HG02678 (cell line): ENCODE results near the gene LATS2.

Source experiments
- ATAC-seq: cut with Tn5 transposase; IDR thresholded peaks from one replicate; pipeline ENCODE4 v1.9.1; 2021; ENCODE audit warnings: mild to moderate bottlenecking, moderate library complexity; ENCODE audit not compliant: unreplicated experiment

Gene LATS2

DNA sequence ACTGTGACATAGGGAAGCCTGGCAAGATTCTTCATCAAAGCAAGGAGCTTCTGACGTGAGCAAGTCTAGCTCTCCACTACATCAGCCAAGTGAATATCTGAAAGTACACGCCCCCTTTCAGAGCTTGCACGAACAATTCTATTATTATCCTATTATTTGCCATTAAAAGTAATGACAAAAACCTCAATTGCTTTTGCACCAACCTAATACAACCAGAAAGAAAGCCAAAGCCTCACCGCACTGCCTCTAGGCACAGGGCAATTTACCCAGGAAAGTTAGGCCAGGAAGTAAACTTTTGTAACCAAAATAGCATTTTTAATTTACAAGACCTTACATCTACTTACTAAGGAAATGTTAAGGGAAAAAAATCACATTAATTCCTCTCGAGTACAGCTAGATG lies 41.2 kb downstream of the LATS2 start:
- ATAC-seq = no peak

DNA sequence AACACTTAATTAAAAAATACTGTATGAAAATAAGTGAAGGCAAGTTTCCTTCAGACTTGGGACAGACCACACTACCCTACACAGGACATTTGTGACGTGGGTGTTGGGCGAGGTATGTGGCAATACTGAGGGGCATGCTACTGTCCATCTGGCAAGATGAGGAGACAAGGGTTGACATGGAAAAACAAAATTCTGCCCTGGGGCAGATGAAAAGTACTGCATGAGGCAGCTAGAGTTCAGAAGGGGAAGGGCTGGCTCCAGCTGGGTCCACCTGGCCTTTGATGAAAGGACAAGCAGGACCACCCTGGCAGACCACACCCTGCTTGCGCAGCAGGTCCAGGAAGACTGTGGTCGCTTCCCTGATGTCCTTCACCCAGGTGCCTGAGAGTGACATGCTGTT lies 43.2 kb downstream of the LATS2 start:
- ATAC-seq = no peak

DNA sequence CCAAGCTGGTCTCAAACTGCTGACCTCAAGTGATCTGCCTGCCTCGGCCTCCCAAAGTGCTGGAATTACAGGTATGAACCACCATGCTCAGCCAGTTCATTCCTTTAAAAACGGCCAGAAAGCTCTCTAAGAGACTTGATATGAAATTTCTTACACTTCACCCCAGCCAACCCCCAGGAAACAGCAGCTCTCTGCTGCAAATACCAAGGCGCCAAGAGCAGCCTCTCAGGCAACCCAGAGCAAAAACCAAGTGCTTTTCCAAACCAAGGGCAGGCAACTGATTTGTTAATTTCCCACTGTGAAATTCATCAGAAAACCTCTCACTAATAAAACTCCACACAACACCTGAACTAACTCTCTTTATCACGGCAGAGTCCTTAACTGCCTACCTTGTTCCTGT lies 44.9 kb downstream of the LATS2 start:
- ATAC-seq = no peak

DNA sequence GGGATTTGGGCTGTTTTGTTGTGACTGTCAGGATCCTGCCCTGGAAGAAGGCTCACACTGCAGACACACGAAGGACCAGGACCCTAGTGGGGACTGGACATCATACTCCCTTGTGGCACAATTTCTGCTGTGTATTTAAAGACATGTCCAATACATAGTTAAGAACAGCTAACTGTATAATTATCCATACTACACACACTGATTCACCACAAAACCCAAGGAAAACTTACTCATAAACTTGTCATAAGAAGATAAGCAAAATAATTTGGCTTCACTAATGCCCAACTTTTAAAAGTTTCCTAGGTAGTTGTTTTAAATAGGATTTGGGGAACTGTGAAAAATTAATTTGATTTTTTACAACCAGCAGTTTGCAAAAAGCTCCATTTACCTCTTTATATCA lies 46.1 kb downstream of the LATS2 start:
- no peak for ATAC-seq

DNA sequence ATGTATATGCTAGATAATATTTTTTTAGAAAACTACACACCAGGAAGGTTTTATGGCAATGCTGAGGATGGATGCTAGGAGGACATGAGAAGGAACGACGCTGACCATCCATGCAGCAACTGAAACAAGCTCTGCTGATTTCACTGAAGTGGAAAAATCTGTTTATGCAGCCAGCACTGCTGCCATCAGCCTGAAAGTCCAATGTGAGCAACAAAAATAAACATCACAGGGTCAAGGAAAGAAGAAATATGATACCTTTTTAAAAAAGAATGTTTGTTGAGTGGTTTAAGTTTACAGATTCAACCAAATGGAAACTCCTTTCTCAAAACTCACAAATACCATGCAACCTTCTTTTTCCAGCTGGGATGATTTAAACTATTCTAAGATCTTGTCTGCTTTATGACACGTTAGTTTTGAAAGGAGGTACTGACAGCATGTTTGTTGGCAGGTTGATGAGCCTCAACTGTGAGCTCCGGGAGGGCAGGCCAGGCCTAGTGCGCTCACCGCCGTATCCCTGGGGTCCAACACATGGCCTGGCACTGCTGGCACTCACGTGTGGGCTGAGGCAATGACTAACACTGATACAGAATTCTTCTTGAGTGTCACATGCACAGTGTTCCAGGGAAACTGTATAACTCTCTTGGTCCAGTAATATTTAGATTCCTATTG lies 46.8 kb downstream of the LATS2 start:
- ATAC-seq = no peak

DNA sequence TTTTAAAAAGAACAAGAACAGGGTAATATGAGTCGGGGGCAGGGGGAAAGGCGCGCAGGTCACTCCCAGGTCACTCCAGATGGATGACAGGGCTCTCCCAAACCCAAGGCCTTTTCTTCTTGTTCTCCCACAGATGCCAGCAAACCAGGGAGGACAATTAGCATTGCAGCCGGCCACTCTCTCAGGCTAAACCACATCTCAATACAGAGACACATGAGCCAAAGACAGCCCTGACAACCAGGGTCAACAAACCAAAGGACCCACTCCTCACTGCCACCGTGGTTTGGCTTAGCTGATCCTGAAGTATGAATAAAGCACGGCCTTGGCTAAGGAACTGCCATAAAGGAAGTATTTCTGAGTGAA lies 47.3 kb downstream of the LATS2 start:
- ATAC-seq = no peak

DNA sequence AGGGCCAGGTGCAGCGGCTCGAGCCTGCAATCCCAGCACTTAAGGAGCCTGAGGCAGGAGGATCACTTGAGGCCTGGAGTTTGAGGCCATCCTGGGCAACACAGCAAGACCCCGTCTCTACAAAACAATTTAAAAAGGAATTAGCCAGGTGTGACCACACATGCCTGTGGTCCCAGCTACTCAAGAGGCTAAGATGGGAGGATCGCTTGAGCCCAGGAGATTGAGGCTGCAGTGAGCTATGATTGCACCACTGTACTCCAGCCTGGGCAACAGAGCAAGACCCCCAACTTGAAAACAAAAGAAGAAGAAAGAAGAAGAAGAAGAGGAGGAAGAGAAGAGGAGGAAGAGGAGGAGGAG lies 47.7 kb downstream of the LATS2 start:
- no peak for ATAC-seq

DNA sequence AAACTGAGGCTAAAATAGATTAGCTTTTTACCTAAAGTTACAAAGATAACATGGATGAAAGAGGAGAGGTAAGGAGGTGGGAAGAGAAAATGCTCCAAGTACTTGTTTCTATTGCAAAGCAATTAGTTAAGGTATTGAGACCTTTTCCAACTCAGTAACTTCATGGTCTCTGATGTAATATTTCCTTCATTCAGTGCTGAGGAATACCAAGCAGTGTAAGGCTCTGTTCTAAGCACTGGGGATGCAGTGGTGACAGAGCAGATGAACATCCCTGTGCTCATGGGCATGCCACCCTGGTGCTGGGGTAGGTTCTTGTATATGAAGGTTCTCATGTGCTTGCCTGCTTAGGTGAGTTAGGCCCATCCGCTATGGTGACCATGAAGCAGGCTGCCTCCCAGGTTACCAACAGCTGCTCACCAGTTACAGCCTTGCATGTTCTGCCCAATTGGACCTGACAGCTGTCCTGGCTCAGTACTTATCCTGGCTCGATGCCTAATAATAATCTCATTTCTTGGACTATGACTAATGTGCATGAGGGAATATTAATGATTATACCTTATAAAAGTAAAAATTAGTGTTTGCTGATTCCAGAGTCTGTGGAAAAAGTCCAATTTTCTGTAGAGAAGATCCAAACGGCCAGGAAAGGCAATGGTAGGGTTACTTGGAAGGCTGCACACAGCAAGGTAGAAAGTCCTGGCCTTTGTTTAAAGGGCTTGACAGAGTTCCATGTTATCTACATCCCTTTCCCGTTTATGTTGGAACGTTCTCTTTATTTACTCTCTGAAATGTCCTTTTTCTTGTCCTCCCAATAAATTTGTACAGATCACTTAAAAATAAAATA lies 48.3 kb downstream of the LATS2 start:
- no peak for ATAC-seq

DNA sequence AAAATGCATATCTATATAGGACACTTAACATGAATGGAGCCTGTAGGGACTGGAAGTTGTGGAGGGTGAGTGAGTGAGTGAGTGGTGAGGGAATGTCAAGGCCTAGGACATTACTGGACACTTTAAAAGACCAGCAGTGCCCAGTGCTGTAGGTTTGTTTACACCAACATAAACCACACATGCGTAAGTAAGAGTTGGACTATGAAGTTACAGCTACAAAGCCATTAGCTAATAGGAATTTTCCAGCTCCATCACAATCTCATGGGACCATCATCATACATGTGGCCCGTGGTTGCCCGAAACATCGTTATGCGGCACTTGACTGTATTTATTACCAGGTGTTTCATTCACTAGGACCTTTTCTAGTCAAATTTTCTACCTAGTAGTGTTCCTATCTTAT lies 49.2 kb downstream of the LATS2 start:
- no peak for ATAC-seq

DNA sequence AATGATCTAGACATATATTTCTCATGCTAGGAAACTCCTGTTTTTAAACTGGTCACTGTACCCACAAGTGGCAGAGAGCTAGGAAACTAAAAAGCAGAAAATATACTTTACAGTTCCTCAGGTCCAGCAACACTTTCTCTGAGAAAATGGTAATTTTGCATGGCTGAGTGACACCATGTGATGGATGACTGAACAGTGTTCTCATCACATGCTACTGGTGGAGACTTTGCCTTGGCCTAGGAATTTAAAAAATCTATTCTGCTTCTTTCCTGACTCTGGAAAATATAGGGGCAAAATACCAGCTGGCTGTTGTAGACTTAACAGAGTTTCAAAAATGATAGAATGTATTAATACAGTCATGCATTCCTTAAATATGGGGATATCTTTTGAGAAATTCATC lies 50.0 kb downstream of the LATS2 start:
- no peak for ATAC-seq

DNA sequence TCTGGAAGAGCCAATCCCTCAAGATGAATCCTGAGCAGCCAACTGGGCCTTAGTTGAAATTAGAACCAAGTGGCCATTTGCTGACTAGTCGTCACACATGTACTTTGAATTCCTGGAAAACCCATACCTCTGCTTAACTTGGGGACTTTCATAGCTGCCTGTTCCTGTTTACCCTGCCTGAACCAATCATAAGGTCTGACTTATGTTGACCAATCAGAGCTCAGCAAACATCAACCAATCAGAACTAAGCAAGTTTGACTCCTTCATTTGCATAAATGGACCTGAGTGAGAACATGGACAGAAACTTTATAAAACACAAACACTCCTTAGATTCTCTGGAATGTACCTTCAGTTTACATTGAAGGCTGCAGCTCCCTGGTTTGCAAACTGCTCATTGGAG lies 50.8 kb downstream of the LATS2 start:
- no peak for ATAC-seq

DNA sequence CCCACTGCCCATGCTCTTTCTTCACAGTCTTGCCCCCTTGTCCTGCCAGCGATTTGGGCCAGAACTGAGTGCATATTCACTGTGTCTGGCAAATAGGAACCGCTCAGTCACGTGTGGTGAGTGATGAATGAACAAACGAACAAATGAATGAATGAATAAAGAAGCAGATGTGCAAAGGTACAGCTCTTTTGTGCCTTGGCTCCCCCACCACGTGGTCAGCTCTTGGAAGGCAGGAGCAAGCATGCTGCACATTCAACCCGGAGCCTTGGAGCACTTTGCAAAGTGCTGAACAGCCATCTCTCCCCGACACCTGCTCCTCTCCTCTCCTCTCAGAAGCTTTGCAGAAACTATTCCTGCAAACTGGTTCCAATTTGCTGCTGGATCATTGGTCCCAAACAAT lies 52.4 kb downstream of the LATS2 start:
- ATAC-seq = no peak

DNA sequence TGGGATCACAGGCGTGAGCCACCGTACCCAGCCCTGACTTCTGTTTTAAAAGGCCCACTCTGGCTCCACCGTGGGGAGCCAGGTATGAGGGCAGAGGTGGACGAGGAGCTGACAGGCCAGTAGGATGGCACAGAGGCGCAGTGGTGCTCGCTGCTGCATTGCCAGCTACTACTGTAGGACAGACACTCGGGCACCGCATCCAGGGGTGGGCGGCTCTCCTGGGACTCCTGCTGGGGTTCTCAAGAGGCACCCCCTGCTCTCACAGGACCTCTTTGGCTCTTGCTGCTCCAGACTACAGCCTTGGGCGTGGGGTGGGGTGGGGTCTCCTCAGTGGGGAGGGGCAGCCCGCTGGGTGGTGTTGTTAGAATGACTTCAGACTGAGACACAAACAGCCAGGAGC lies 53.4 kb downstream of the LATS2 start:
- no peak for ATAC-seq

DNA sequence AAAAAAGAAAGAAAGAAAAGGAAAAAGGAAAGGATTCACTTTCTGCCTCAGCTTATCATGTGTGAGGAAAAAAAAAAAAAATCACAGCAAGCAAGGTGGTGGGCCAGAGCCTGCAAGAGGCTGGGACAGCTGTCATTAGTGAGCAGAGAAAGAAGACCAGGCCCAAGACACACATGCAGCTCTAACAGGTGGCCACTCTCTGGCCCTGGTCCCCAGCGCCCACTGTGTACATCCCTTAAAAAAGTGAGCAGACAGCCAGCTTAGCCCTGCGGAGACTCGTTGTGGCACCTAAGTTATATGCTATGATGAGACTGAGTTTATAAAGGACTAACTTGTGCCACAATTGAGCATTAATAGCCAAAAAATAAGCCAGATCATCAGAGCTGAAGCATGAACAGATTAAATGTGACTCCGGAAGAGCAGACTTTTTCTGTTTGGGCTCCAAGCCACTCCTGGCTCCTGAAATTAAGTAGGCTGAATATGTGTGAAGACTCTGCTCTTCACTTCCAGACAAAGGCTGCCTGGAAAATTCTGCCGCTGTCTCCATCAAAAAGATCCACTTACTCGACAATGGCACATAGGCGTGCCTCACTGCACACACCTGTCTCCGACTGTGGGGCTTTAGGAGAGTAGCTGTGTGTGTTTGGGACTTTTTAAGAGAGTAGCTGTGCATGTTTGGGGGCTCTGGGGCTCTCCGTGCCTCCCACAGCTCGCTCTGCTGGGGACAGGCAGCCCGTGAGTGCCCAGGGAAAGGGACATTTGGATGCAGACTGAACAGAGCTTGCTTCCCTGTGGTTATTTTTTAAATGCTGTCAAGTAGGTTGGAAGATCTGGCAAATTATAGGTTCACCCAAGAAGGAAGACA lies 55.0 kb downstream of the LATS2 start:
- no peak for ATAC-seq

DNA sequence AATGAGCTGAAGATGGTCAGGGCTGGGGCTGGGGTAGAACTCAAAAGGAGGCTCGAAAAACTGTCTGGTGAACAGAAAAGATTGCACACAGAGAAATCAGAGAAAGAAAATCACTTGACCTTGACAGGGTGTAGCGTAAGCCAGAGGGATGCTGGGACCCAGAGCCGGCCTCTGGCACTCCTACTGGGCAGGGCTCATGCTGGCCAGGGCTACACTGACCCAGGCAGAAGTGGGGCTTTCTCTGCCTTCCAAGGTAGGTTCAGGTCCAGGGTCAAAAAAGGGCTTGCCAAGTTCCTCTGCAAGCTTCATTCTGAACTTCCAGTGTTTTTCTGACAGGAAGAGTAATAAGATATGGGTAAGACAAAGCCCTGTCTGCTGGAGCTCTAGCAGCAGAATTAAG lies 56.2 kb downstream of the LATS2 start:
- no peak for ATAC-seq

DNA sequence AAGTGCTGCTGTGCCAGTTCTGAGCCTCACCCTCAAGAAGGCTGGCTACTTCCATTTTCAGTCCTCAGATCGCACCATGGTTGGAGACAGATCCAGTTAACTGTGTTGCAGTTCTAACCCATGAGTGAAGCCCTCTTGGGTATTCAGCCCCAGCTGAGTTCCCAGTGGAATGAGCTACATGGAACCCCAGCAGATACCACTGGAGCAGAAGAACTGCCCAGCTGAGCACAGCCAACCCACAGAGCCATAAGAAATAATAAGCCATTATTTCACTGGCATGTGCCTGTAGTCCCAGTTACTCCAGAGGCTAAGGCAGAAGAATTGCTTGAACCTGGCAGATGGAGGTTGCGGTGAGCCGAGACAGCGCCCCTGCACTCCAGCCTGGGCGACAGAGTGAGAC lies 59.9 kb downstream of the LATS2 start:
- no peak for ATAC-seq

DNA sequence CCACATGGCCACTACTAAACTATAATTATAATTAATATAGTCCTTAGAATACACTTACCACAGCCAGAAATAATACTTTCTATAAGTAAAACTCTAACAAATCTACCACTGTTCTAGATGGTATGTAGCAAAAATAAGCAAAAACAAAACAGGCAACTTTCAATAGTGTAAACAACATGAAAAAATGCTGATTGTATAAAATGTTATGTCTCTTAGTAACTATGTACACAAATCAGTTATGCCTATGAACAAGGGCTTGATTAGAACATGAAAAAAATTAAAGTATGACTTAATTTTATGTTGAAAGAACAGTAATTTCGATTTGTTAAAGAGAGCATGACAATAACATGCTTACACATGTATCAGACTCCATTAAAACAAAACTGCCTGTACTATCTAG lies 60.7 kb downstream of the LATS2 start:
- no peak for ATAC-seq

DNA sequence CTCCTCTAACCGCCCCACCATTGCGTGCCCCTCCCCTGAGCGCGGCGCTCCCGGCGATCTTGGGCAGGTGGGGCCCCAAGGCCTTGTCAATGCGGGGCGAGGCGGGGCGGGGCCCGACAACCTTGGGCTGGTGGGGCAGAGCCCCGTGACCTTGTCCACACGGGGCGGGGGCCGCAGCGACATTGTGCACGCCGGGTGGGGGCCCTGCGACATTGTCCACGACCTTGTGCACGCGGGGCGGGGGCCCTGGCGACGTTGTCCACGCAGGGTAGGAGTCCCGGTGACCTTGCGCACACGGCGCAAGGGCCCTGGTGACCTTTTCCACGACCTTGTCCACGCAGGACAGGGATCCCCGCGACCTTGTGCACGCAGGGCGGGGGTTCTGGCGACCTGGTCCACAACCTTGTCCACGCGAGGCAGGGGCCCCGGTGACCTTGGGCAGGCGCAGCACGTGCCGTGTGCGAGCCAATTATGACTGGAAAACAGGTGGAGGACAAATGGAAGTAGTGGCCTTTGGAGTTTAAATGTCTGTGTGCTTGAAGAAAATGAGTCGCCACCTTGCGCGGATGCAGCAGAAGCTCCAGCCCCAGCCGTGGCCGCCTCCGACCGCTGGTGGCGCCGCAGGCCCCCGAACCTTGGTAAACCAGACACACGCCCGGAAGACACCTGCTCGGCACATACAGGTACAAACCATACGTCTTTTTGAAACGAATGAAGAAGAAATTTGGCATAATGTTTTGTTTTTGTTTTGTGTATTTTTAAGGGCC lies 62.6 kb downstream of the LATS2 start:
- no peak for ATAC-seq

DNA sequence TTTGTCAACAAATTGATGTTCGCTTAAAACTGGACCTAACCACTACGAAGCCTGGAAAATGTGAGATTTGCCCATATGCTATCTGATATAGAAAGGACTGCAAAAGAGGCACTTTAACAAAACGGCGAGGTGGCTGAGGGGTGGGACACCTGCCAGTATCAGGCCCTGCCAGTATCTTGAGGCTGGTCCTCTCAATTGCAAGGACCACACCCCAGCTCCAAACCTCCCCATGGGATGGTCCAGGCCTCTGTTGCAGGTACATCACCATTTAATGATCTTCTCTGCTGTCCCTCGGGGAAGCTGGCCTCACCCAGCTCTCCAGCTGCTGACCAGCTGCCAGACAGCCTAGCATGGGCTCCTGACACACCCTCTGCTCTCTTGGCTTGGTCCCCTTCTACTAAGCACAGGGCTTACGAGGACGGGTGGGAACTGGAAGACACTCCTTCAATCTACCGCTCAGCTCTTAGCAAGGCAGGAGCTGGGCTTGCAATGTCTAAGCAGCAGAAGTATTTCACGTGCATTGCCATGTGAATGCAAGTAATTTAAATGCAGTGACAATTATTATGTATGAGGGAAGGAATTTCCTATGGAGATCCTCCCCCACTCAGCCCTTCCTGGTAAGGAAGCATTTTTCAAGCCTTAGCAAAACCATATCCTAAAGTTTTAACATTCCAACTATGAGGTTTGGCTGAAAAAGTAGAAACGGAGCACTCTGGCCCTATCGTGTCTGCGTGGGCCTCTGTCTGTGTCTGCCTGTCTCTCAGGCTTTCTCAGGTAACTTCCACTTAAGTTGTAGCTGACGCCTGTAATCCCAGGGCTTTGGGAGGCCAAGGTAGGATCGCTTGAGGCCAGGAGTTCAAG lies 63.9 kb downstream of the LATS2 start:
- no peak for ATAC-seq

DNA sequence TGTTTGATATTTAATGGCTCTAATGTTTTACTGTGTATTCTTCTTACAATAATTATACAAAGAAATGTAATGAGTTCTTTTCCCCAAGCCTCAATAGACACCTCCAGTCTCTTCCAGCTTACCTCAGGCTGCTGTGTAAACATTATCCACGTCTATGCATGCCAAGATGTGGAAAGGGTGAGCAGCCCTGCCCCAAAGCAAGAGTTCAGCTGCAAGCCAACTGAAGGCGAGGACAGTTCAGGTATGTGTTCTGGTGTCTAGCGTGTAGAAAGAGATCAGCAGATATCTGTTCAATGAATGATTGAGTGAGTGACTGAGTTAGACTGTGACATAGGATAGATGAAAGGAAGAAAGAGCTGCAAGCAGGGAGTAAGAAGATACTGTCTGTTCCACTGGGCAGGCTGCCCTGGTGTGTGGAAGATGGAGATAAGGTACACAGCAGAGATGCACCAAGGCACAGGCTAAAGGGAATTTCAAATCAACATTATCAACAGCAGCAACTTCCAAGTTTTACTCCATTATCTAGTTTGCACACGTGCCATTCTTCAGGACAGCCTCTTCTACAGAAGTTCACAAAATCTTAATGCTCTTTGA lies 66.0 kb downstream of the LATS2 start:
- ATAC-seq = no peak
